SK-N-SH (cell line): ENCODE results near the gene SYNE2. TPM values are rescaled to one million over a fixed set of nuclear protein-coding genes. Genes with fewer than 3 reads are reported as not detected.
A peak's percentile ranks its signal among the peaks of the same experiment; 100 is the strongest.

Source experiments
- CTCF ChIA-PET: fragments of 300-600, 350-600 bp; formaldehyde crosslinking; extraction: SDS; loops from one replicate; lab custom pipeline; 2021; lab: Yijun Ruan, JAX
- POLR2A ChIA-PET: fragments of 350-600 bp; sonication (Branson Sonifier 250); formaldehyde crosslinking; extraction: SDS; loops from one replicate; lab custom pipeline; 2020; ENCODE audit warnings: antibody characterized with exemption, inconsistent platforms; lab: Yijun Ruan, JAX
- DNase-seq: peaks from one replicate; pipeline ENCODE4 v3.0.0; 2012
- H2AFZ ChIP-seq: fragments of 200-600 bp; sonication (generic); 2 replicates; pipeline ENCODE4 v1.8.1; 2016; ENCODE audit warnings: antibody characterized with exemption, mild to moderate bottlenecking, low read depth
- H3F3A ChIP-seq: fragments of 200-600 bp; sonication (generic); replicated peaks from 2 replicates; pipeline ENCODE3; 2016; ENCODE audit warnings: antibody characterized with exemption, mild to moderate bottlenecking; ENCODE audit not compliant: insufficient read depth
- H3K27ac ChIP-seq, 2 experiments: fragments of 200-500 bp in 1 of 2; fragments of 200-600 bp in 1 of 2; sonication (Bioruptor generic) in 1 of 2; sonication (generic), shearing (Covaris generic) in 1 of 2; 2 replicates each; pipeline versions ENCODE4 v1.5.1 to v1.6.1; 2014 to 2016; ENCODE audit warnings: low read depth in 2 of 2, inconsistent platforms in 1 of 2, low read length in 1 of 2, mild to moderate bottlenecking in 1 of 2, mixed read lengths in 1 of 2
- H3K27me3 ChIP-seq: fragments of 200-600 bp; sonication (generic), shearing (Covaris generic); 2 replicates; pipeline ENCODE4 v1.6.1; 2016; ENCODE audit warnings: mixed run types; ENCODE audit not compliant: insufficient read depth
- H3K36me3 ChIP-seq, 2 experiments: fragments of 200-500 bp in 1 of 2; fragments of 200-600 bp in 1 of 2; sonication (Bioruptor generic) in 1 of 2; sonication (generic) in 1 of 2; replicated peaks in 1 of 2; 2 replicates each; pipeline versions ENCODE3 to v1.5.1; 2014 to 2016; ENCODE audit warnings: low read length in 1 of 2, mild to moderate bottlenecking in 1 of 2; ENCODE audit not compliant: insufficient read depth in 2 of 2, control insufficient read depth in 1 of 2
- H3K4me1 ChIP-seq, 2 experiments: fragments of 200-500 bp in 1 of 2; fragments of 200-600 bp in 1 of 2; sonication (Bioruptor generic) in 1 of 2; sonication (generic), shearing (Covaris generic) in 1 of 2; 2 replicates each; pipeline versions ENCODE4 v1.5.1 to v1.6.1; 2014 to 2016; ENCODE audit warnings: low read depth in 1 of 2, low read length in 1 of 2, mixed run types in 1 of 2; ENCODE audit not compliant: insufficient read depth in 2 of 2, control insufficient read depth in 1 of 2
- H3K4me2 ChIP-seq: fragments of 200-600 bp; sonication (generic), shearing (Covaris generic); 2 replicates; pipeline ENCODE4 v1.6.1; 2017; ENCODE audit warnings: mixed run types
- H3K4me3 ChIP-seq, 2 experiments: fragments of 200-500 bp in 1 of 2; fragments of 200-600 bp in 1 of 2; sonication (Bioruptor generic) in 1 of 2; sonication (generic), shearing (Covaris generic) in 1 of 2; 2 replicates each; pipeline versions ENCODE4 v1.5.1 to v1.8.1; 2014 to 2016; ENCODE audit warnings: low read depth in 2 of 2, inconsistent platforms in 1 of 2, low read length in 1 of 2, mild to moderate bottlenecking in 1 of 2, mixed read lengths in 1 of 2, moderate library complexity in 1 of 2
- H3K79me2 ChIP-seq: fragments of 200-600 bp; sonication (generic); 2 replicates; pipeline ENCODE4 v1.8.1; 2017; ENCODE audit warnings: mild to moderate bottlenecking; ENCODE audit not compliant: insufficient read depth
- H3K9ac ChIP-seq: fragments of 200-600 bp; sonication (generic); 2 replicates; pipeline ENCODE4 v1.6.1; 2017; ENCODE audit warnings: mixed run types
- H3K9me2 ChIP-seq: fragments of 200-600 bp; sonication (generic); 2 replicates; pipeline ENCODE4 v1.6.1; 2017; ENCODE audit warnings: mixed run types
- H3K9me3 ChIP-seq: fragments of 200-600 bp; sonication (generic); 2 replicates; pipeline ENCODE4 v1.6.1; 2017; ENCODE audit warnings: mixed run types, mild to moderate bottlenecking, moderate library complexity
- H4K20me1 ChIP-seq: fragments of 200-600 bp; sonication (generic); 2 replicates; pipeline ENCODE4 v1.6.1; 2017; ENCODE audit warnings: mild to moderate bottlenecking, mixed run types; ENCODE audit not compliant: insufficient read depth
- EP300 ChIP-seq, 2 experiments: IDR thresholded peaks; 2 replicates each; pipeline versions ENCODE4 v1.4.0 to v1.6.1; 2012; ENCODE audit warnings: borderline replicate concordance in 1 of 2, low read depth in 1 of 2, low read length in 1 of 2
- FOXJ3 ChIP-seq: sonication (generic); formaldehyde crosslinking; IDR thresholded peaks from 2 replicates; pipeline ENCODE4 v1.5.1; 2020; ENCODE audit warnings: mild to moderate bottlenecking, missing genetic modification reagents
- FOXM1 ChIP-seq: IDR thresholded peaks from 2 replicates; pipeline ENCODE4 v1.4.0; 2012; ENCODE audit warnings: low read depth, mild to moderate bottlenecking
- GATA2 ChIP-seq: sonication (generic); formaldehyde crosslinking; IDR thresholded peaks from 2 replicates; pipeline ENCODE4 v1.5.0; 2020; ENCODE audit warnings: mild to moderate bottlenecking, missing genetic modification reagents
- MXI1 ChIP-seq: IDR thresholded peaks from 2 replicates; pipeline ENCODE4 v1.6.1; 2012; ENCODE audit warnings: mild to moderate bottlenecking, low read depth, low read length, improper control_type of control experiment
- NRF1 ChIP-seq: IDR thresholded peaks from 2 replicates; pipeline ENCODE4 v1.6.1; 2012; ENCODE audit warnings: low read depth, mild to moderate bottlenecking, low read length
- PBX3 ChIP-seq: IDR thresholded peaks from 2 replicates; pipeline ENCODE4; 2012
- POLR2AphosphoS5 ChIP-seq: IDR thresholded peaks from 2 replicates; pipeline ENCODE4 v1.6.1; 2012; ENCODE audit warnings: low read depth, low read length
- RAD21 ChIP-seq: IDR thresholded peaks from 2 replicates; pipeline ENCODE4 v1.6.1; 2012; ENCODE audit warnings: mild to moderate bottlenecking, low read length
- RCOR1 ChIP-seq: fragments of 150-350 bp; IDR thresholded peaks from 2 replicates; pipeline ENCODE4 v1.6.1; 2017; ENCODE audit warnings: antibody characterized with exemption, low read length
- REST ChIP-seq: IDR thresholded peaks from 2 replicates; pipeline ENCODE4 v1.6.1; 2012; ENCODE audit warnings: mild to moderate bottlenecking, low read depth, low read length, moderate library complexity
- RFX5 ChIP-seq: IDR thresholded peaks from 2 replicates; pipeline ENCODE4 v1.6.1; 2012; ENCODE audit warnings: mild to moderate bottlenecking, improper control_type of control experiment, low read length
- RXRA ChIP-seq: IDR thresholded peaks from 2 replicates; pipeline ENCODE4 v1.4.0; 2012; ENCODE audit warnings: low read depth, mild to moderate bottlenecking, borderline replicate concordance
- SMC3 ChIP-seq: IDR thresholded peaks from 2 replicates; pipeline ENCODE4 v1.6.1; 2012; ENCODE audit warnings: low read depth, low read length, improper control_type of control experiment
- TAF1 ChIP-seq: IDR thresholded peaks from 2 replicates; pipeline ENCODE4 v1.6.1; 2012; ENCODE audit warnings: low read depth, mild to moderate bottlenecking, low read length, moderate library complexity, borderline replicate concordance
- TCF12 ChIP-seq: IDR thresholded peaks from 2 replicates; pipeline ENCODE4 v1.4.0; 2012
- TEAD4 ChIP-seq: IDR thresholded peaks from 2 replicates; pipeline ENCODE4 v1.4.0; 2012; ENCODE audit warnings: mild to moderate bottlenecking, borderline replicate concordance; ENCODE audit not compliant: insufficient read depth
- YY1 ChIP-seq: IDR thresholded peaks from 2 replicates; pipeline ENCODE4 v1.4.0; 2012; ENCODE audit warnings: low read depth, mild to moderate bottlenecking
- WGBS: methylation state at CpG from one replicate; pipeline ENCODE4 v1.1.6; 2017; ENCODE audit warnings: low lambda C conversion rate; 5-methylcytosine and 5-hydroxymethylcytosine counted together
- polyA plus RNA-seq, 3 experiments: library from polyadenylated mRNA; depleted of rRNA; stranded (reverse); fragments of >200 nt; gene quantifications; 2 replicates each; pipeline ENCODE4 v1.2.3, GENCODE V29; 2012
- TF ChIP-seq, protein P1 (sequence below): fragments of 150-350 bp; IDR thresholded peaks from 2 replicates; pipeline ENCODE4 v1.6.1; 2016; ENCODE audit warnings: mild to moderate bottlenecking, low read depth, low read length

The SYNE2 gene
- polyA plus RNA-seq, 1 of the 3 experiments (the other 2 are of a cell fraction), result 7.1 TPM

- TF ChIP-seq MXI1 (no peak), PBX3 (peak; percentile 29; the same call in 1 of the 2 replicates), RXRA (no peak), FOXM1 (no peak), RAD21 (no peak), TAF1 (no peak), SMC3 (no peak), FOXJ3 (CRISPR knock-in tag) (no peak), NRF1 (no peak), RFX5 (no peak), GATA2 (CRISPR knock-in tag) (no peak), TCF12 (peak; percentile 45; the same call in 1 of the 2 replicates), TEAD4 (no peak), EP300 (IDR thresholded peaks at IDR 0.05; ENCODE audit: borderline replicate concordance in 1 of 2, low read depth in 1 of 2, low read length in 1 of 2) (no peak), YY1 (no peak), REST (no peak), POLR2AphosphoS5 (no peak)
Measured at GRCh38 chr14:64253672-64254071, 400.9 kb downstream of the SYNE2 start (continued).

DNA sequence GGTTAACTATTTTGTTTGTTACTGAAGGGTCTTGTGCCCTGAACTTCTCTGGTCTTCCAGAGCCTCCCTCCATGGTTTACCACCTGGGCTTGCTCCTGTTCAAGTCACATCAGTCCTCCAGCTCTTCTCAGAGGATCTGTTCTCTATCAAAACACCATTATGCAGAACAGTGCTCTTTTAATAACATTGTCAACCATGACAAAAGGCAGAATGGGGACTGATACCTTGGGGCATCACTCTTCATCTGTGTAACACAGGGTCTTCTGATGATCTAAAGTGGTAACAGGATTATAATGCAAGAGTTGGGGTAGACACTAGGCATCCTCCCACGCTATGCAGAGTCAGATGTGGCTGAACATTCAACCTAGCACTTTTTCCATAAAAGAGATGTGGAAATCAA is 403.0 kb downstream of the SYNE2 start:
- H3K4me1 ChIP-seq, result peaks cover 4% of the 10 kb centered on the region in 2 experiments; a peak in 1 of 4 replicates
- CTCF ChIA-PET, result interaction anchor here (1.2 kb wide), 1 partner anchor 38 kb away, joined by 3 read pairs; the partner anchor contains the start of gene ESR2
- no peak overlapping the region for H3K4me3 ChIP-seq
- no peak overlapping the region for H3K27ac ChIP-seq
- no peak overlapping the region for H3K9ac ChIP-seq
- H3F3A ChIP-seq, result no peaks in the 10 kb centered on the region
- TF ChIP-seq GATA2 (CRISPR knock-in tag) (peak; percentile 31), RCOR1 (0 out of 2 replicates have a peak, but pooled peaks have one; percentile 31), SMC3 (no peak), EP300 (IDR thresholded peaks at IDR 0.05; ENCODE audit: borderline replicate concordance in 1 of 2, low read depth in 1 of 2, low read length in 1 of 2) (peak in 1 of 2 experiments; percentile 39; a peak in 1 of 4 replicates)
- TF ChIP-seq, protein P1, sequence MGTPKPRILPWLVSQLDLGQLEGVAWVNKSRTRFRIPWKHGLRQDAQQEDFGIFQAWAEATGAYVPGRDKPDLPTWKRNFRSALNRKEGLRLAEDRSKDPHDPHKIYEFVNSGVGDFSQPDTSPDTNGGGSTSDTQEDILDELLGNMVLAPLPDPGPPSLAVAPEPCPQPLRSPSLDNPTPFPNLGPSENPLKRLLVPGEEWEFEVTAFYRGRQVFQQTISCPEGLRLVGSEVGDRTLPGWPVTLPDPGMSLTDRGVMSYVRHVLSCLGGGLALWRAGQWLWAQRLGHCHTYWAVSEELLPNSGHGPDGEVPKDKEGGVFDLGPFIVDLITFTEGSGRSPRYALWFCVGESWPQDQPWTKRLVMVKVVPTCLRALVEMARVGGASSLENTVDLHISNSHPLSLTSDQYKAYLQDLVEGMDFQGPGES, result no peak
- TF ChIP-seq, all 33 proteins: peak for 3
- Histone ChIP-seq H3K79me2 (no peaks in the 10 kb centered on the region), H3K36me3 (no peaks in the 10 kb centered on the region), H3K9me3 (no peaks in the 10 kb centered on the region), H3K27me3 (no peaks in the 10 kb centered on the region), H2AFZ (no peak overlapping the region), H3K9me2 (no peaks in the 10 kb centered on the region), H3K4me2 (no peak overlapping the region), H4K20me1 (no peaks in the 10 kb centered on the region)
- DNase-seq, result peak; percentile 61
- POLR2A ChIA-PET, result no interaction called here
- WGBS, result 60% methylated on average over 1 of the region's 1 CpG
